ENCODE measurements around the gene NUAK1.

GRCh38 chr12:106037524-106038298, 101.0 kb downstream of the NUAK1 start:
- TF ChIP-seq POLR2AphosphoS5 (IDR thresholded peaks at IDR 0.05; ENCODE audit: low read depth, low read length) (no peak), ZBTB33 (IDR thresholded peaks at IDR 0.05; ENCODE audit: extremely low read depth, insufficient replicate concordance, low read length) (no peak), TCF7L2 (IDR thresholded peaks at IDR 0.05; ENCODE audit: borderline replicate concordance, extremely low read depth, insufficient read depth, insufficient read length) (no peak), CTCF (IDR thresholded peaks at IDR 0.05 in 2 of 3, conservative IDR thresholded peaks at IDR 0.05 in 1 of 3; ENCODE audit: borderline replicate concordance in 1 of 3, insufficient read depth in 1 of 3, low read depth in 2 of 3, low read length in 2 of 3) (no peak)

Measured in HCT116 (cell line).